GM12878 (cell line): ENCODE results near the gene ACSF2. TPM values are rescaled to one million over a fixed set of nuclear protein-coding genes. Genes with fewer than 3 reads are reported as not detected.
"Not testable (repeated sequence)": the region's sequence is repeated elsewhere in the genome, so short reads cannot be mapped to it uniquely, and the experiment has no call there.

Experiments
- ATAC-seq: fragments of 200-7000 bp; cut with Tn5 transposase; 3 replicates; pipeline ENCODE4 v1.9.1; 2020; ENCODE audit warnings: mild to moderate bottlenecking, moderate library complexity
- BruUV-seq: library from RNA; stranded (reverse); fragments of 400-500 nt; replicated peaks from 2 replicates; lab custom pipeline; 2021; lab: Mats Ljungman, UMichigan
- CTCF ChIA-PET: fragments of 300-600 bp; sonication (Branson Sonifier 250); formaldehyde crosslinking; extraction: SDS; loops from one replicate; lab custom pipeline; 2021; ENCODE audit warnings: inconsistent platforms; lab: Yijun Ruan, JAX
- POLR2A ChIA-PET: fragments of 350-600 bp; formaldehyde crosslinking; extraction: SDS; loops from one replicate; lab custom pipeline; 2021; ENCODE audit warnings: inconsistent platforms; lab: Charles Lee
- RAD21 ChIA-PET: fragments of 300-600 bp; sonication (Branson Sonifier 250); formaldehyde crosslinking; loops from one replicate; lab custom pipeline; 2023; ENCODE audit warnings: antibody characterized with exemption; ENCODE audit not compliant: unreplicated experiment; lab: Charles Lee
- SMC1A ChIA-PET: fragments of 300-600 bp; sonication (Branson Sonifier 250); formaldehyde crosslinking; loops from one replicate; lab custom pipeline; 2023; ENCODE audit not compliant: unreplicated experiment, uncharacterized antibody; lab: Charles Lee
- DNase-seq: peaks from one replicate; pipeline ENCODE4 v3.0.0-alpha.2; 2011; ENCODE audit warnings: low read depth, low spot score
- FAIRE-seq: peaks from 3 replicates; lab custom pipeline; 2011; peaks lifted over from hg19 to GRCh38; lab: Jason Lieb, UNC
- H2AFZ ChIP-seq: 2 replicates; pipeline ENCODE4 v1.6.0; 2011; ENCODE audit warnings: low read depth, low read length, control low read depth; ENCODE audit not compliant: control insufficient read depth
- H3K27ac ChIP-seq: 2 replicates; pipeline ENCODE4 v1.5.1; 2011; ENCODE audit warnings: control low read depth; ENCODE audit not compliant: control insufficient read depth, insufficient read depth
- H3K27me3 ChIP-seq, 2 experiments: replicated peaks in 1 of 2; 2 replicates each; pipeline versions ENCODE4 v1.6.0 to v1.6.1; 2011; ENCODE audit warnings: low read length in 1 of 2; ENCODE audit not compliant: control insufficient read depth in 2 of 2, insufficient read depth in 2 of 2
- H3K36me3 ChIP-seq, 2 experiments: 2 replicates each; pipeline ENCODE4 v1.5.1; 2011; ENCODE audit warnings: low read length in 1 of 2; ENCODE audit not compliant: control insufficient read depth in 2 of 2, insufficient read depth in 2 of 2
- H3K4me1 ChIP-seq: 2 replicates; pipeline ENCODE4 v1.6.1; 2011; ENCODE audit warnings: mild to moderate bottlenecking, low read length, moderate library complexity, mixed read lengths; ENCODE audit not compliant: control insufficient read depth, insufficient read depth
- H3K4me2 ChIP-seq: 2 replicates; pipeline ENCODE4 v1.6.0; 2011; ENCODE audit warnings: control low read depth; ENCODE audit not compliant: control insufficient read depth, insufficient read depth
- H3K4me3 ChIP-seq: fragments of 200-600 bp; sonication (generic); 2 replicates; pipeline ENCODE4 v1.5.1; 2016
- H3K79me2 ChIP-seq: 2 replicates; pipeline ENCODE4 v1.6.0; 2011; ENCODE audit warnings: low read length; ENCODE audit not compliant: control insufficient read depth, insufficient read depth
- H3K9ac ChIP-seq: 2 replicates; pipeline ENCODE4 v1.8.0; 2011; ENCODE audit warnings: low read length, control low read depth, mixed read lengths; ENCODE audit not compliant: control insufficient read depth, insufficient read depth
- H3K9me3 ChIP-seq: replicated peaks from 3 replicates; pipeline ENCODE4 v1.5.1; 2011; ENCODE audit warnings: mild to moderate bottlenecking, low read length; ENCODE audit not compliant: control insufficient read depth, insufficient read depth
- H4K20me1 ChIP-seq: 2 replicates; pipeline ENCODE4 v1.6.0; 2011; ENCODE audit not compliant: control insufficient read depth, insufficient read depth
- WGBS: methylation state at CpG from one replicate; pipeline ENCODE4 v1.1.6; 2016; ENCODE audit warnings: low lambda C conversion rate; ENCODE audit not compliant: insufficient replicate concordance, insufficient coverage; ENCODE audit errors: missing lambda C conversion rate; 5-methylcytosine and 5-hydroxymethylcytosine counted together
- in situ Hi-C: fragments of 300-500 bp; cut with MboI; formaldehyde crosslinking; loops from 9 replicates; pipeline ENCODE4 v1.14.3; 2018; ENCODE audit warnings: mixed read lengths
- intact Hi-C: fragments of 100-400 bp; cut with micrococcal nuclease; formaldehyde crosslinking; loops from one replicate; pipeline ENCODE4 v1.14.2; 2022; ENCODE audit not compliant: unreplicated experiment
- polyA plus RNA-seq, 11 experiments: library from polyadenylated mRNA; depleted of rRNA in 4 of 11; unstranded in 6 of 11; stranded (reverse) in 5 of 11; fragments of >200 nt; fragmentation: Nextera tagmentation in 4 of 11; fragmentation: Illumina TruSeq in 1 of 11; extraction: Ambion mirVana in 4 of 11; extraction: Trizol in 1 of 11; gene quantifications; 1 replicate in 1 of 11; 2 replicates in 10 of 11; pipeline versions ENCODE4 v1.2.1 to v1.2.3, GENCODE V29; 2011 to 2016; ENCODE audit warnings: inconsistent platforms in 2 of 11, missing spikeins in 2 of 11, low read depth in 1 of 11
- total RNA-seq, 4 experiments: library from RNA; depleted of rRNA in 3 of 4; stranded (reverse); fragments of >200 nt in 3 of 4; fragmentation: Illumina TruSeq in 1 of 4; extraction: Trizol in 1 of 4; gene quantifications; 2 replicates each; pipeline versions ENCODE4 v1.2.1 to v1.2.3, GENCODE V29; 2013 to 2021

ACSF2 gene
- total and polyA plus RNA-seq, 10 of the 15 experiments (the other 5 are each of a cell fraction or from before 2014, with no cell fraction given): 7.1 to 32.8 (median 16.8) TPM

DNA sequence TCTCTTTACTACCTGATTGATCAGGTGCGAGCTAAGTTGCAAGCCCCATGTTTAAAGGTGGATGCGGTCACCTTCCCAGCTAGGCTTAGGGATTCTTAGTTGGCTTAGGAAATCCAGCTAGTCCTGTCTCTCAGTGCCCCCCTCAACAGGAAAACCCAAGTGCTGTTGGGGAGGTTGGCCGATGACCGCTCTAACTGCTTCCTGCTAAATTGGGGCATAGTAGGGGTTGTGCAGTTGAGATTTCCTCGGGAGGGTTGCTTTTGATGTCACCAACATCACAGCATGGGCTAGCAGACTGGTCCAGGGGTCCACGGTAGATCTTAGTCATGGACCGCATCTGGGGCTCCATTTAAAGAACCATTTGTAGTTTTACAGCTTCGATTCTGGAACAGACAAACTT lies 26.4 kb upstream of the ACSF2 start:
- ATAC-seq, H3K4me3 ChIP-seq, in situ Hi-C loops, H3K36me3 ChIP-seq, FAIRE-seq, H4K20me1 ChIP-seq, H2AFZ ChIP-seq, H3K9me3 ChIP-seq, H3K27ac ChIP-seq, BruUV-seq, DNase-seq, POLR2A ChIA-PET, H3K4me2 ChIP-seq, H3K4me1 ChIP-seq, H3K27me3 ChIP-seq, intact Hi-C loops, H3K9ac ChIP-seq: not testable (repeated sequence)
- RAD21 ChIA-PET: interaction anchor here (4.2 kb wide), 1 partner anchor 27 kb away, joined by 20 read pairs; the partner anchor contains the start of gene ACSF2
- SMC1A ChIA-PET: interaction anchor here (4.6 kb wide), 1 partner anchor 38 kb away, joined by 26 read pairs; no protein-coding TSS in a partner anchor
- peaks cover 30% of the 10 kb centered on the region for H3K79me2 ChIP-seq
- WGBS: 82% methylated on average over 8 of the region's 8 CpGs
- CTCF ChIA-PET: interaction anchor here (0.8 to 5.7 kb wide), 3 partner anchors 26 to 76 kb away, joined by 4 to 83 read pairs (median 45); partner anchors contain the start of gene ACSF2

DNA sequence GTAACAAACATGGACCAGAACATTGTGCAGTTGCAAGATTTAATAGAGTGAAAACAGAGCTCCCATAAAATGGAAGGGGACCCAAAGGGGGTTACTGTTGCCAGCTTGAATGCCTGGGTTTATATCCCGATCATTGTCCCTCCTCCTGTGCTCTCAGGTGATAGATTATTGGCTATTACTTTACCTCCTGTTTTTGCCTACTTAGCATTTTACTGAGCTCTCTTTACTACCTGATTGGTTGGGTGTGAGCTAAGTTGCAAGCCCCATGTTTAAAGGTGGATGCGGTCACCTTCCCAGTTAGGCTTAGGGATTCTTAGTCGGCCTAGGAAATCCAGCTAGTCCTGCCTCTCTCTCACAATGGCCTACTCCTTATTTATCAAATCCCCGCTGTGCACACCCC lies 20.7 kb upstream of the ACSF2 start:
- in situ Hi-C loops, H3K9ac ChIP-seq, H3K4me2 ChIP-seq, ATAC-seq, H4K20me1 ChIP-seq, RAD21 ChIA-PET, FAIRE-seq, H3K27me3 ChIP-seq, H3K4me3 ChIP-seq, DNase-seq, H3K79me2 ChIP-seq, intact Hi-C loops, H3K36me3 ChIP-seq, BruUV-seq, H3K4me1 ChIP-seq, POLR2A ChIA-PET, H3K9me3 ChIP-seq, H2AFZ ChIP-seq, H3K27ac ChIP-seq: not testable (repeated sequence)
- ChIA-PET CTCF (interaction anchor here (1.0 to 5.5 kb wide), 3 partner anchors 8 to 97 kb away, joined by 3 to 43 read pairs (median 3); partner anchors contain the start of gene LRRC59), SMC1A (interaction anchor here (0.9 to 1.3 kb wide), 2 partner anchors 9 to 11 kb away, joined by 3 to 4 read pairs; no protein-coding TSS in a partner anchor)
- WGBS: 29% methylated on average over 4 of the region's 4 CpGs
